Measurements from ENCODE around the gene DLD.

- TF ChIP-seq CTCF (IDR thresholded peaks at IDR 0.05) (no peak), POLR2A (IDR thresholded peaks at IDR 0.05) (no peak)
These were observed 40.3 kb upstream of the DLD start for GRCh38 chr7:107850643-107851042.

Measured in testis (tissue), 2 donors.